HCT116 (cell line): ENCODE data around the gene LINGO3. TPM values are rescaled to one million over a fixed set of nuclear protein-coding genes. Genes with fewer than 3 reads are reported as not detected.

Experiments used
- ATAC-seq: fragments of 200-7000 bp; cut with Tn5 transposase; 2 replicates; pipeline ENCODE4 v1.9.1; 2020; ENCODE audit warnings: mild to moderate bottlenecking, moderate library complexity
- BruUV-seq: library from RNA; stranded (reverse); fragments of 400-500 nt; replicated peaks from 2 replicates; lab custom pipeline; 2021; lab: Mats Ljungman, UMichigan
- CTCF ChIA-PET: fragments of 300-600 bp; sonication (Branson Sonifier 250); formaldehyde crosslinking; loops from one replicate; lab custom pipeline; 2021; ENCODE audit warnings: antibody characterized with exemption; lab: Charles Lee
- POLR2A ChIA-PET: fragments of 300-600, 350-600 bp; sonication (Branson Sonifier 250); formaldehyde crosslinking; loops from one replicate; lab custom pipeline; 2021; ENCODE audit warnings: antibody characterized with exemption; lab: Charles Lee
- RAD21 ChIA-PET, 2 experiments: fragments of 300-600 bp; sonication (Branson Sonifier 250); formaldehyde crosslinking; loops; one replicate each; lab custom pipeline; 2023; ENCODE audit warnings: low total read pairs in 2 of 2; ENCODE audit not compliant: uncharacterized antibody in 2 of 2, unreplicated experiment in 2 of 2, low non-redundant PET in 1 of 2; lab: Charles Lee
- DNase-seq: peaks from one replicate; pipeline ENCODE4 v3.0.0-alpha.2; 2010; ENCODE audit warnings: low read depth, low spot score
- H2AFZ ChIP-seq: fragments of 200-600 bp; shearing (Covaris generic), sonication (generic); 2 replicates; pipeline ENCODE4 v1.6.1; 2017; ENCODE audit warnings: low read depth, mixed run types, mixed read lengths, antibody characterized with exemption, low read length; ENCODE audit not compliant: poor library complexity, severe bottlenecking
- H3K27ac ChIP-seq: 2 replicates; pipeline ENCODE4 v1.5.1; 2012; ENCODE audit warnings: low read depth, low read length
- H3K27me3 ChIP-seq: fragments of 200-600 bp; sonication (generic); 2 replicates; pipeline ENCODE4 v1.6.1; 2016; ENCODE audit warnings: mixed run types, low read length, mixed read lengths; ENCODE audit not compliant: insufficient read depth
- H3K36me3 ChIP-seq, 2 experiments: fragments of 200-500 bp in 1 of 2; fragments of 200-600 bp in 1 of 2; sonication (Bioruptor generic) in 1 of 2; sonication (generic) in 1 of 2; 2 replicates each; pipeline versions ENCODE4 v1.5.1 to v1.6.1; 2014 to 2016; ENCODE audit warnings: low read length in 2 of 2, inconsistent platforms in 1 of 2, mixed read lengths in 1 of 2, mixed run types in 1 of 2; ENCODE audit not compliant: insufficient read depth in 2 of 2, control insufficient read depth in 1 of 2
- H3K4me1 ChIP-seq, 2 experiments: fragments of 200-600 bp in 1 of 2; sonication (generic) in 1 of 2; 2 replicates each; pipeline versions ENCODE4 v1.5.1 to v1.6.1; 2012 to 2017; ENCODE audit warnings: low read length in 2 of 2, inconsistent platforms in 1 of 2, mild to moderate bottlenecking in 1 of 2, mixed read lengths in 1 of 2, mixed run types in 1 of 2, moderate library complexity in 1 of 2; ENCODE audit not compliant: insufficient read depth in 2 of 2, control insufficient read depth in 1 of 2
- H3K4me2 ChIP-seq: fragments of 200-600 bp; sonication (generic); 2 replicates; pipeline ENCODE4 v1.6.1; 2017; ENCODE audit warnings: mixed run types, low read length, mixed read lengths
- H3K4me3 ChIP-seq, 2 experiments: fragments of 200-600 bp in 1 of 2; sonication (generic) in 1 of 2; replicated peaks in 1 of 2; 2 replicates each; pipeline ENCODE4 v1.5.1; 2011 to 2016; ENCODE audit warnings: low read length in 2 of 2, control low read depth in 1 of 2, low read depth in 1 of 2, mild to moderate bottlenecking in 1 of 2, mixed read lengths in 1 of 2, mixed run types in 1 of 2
- H3K79me2 ChIP-seq: fragments of 200-600 bp; sonication (generic); 2 replicates; pipeline ENCODE4 v1.6.1; 2017; ENCODE audit warnings: mild to moderate bottlenecking, mixed run types, low read length, moderate library complexity, mixed read lengths; ENCODE audit not compliant: insufficient read depth
- H3K9ac ChIP-seq: fragments of 200-600 bp; sonication (generic); 2 replicates; pipeline ENCODE4 v1.6.1; 2016; ENCODE audit warnings: low read length, mixed read lengths
- H3K9me2 ChIP-seq: fragments of 200-600 bp; sonication (generic), shearing (Covaris generic); 2 replicates; pipeline ENCODE4 v1.6.1; 2017; ENCODE audit warnings: mixed run types, mild to moderate bottlenecking, moderate library complexity; ENCODE audit not compliant: insufficient read depth
- H3K9me3 ChIP-seq, 2 experiments: fragments of 200-500 bp in 1 of 2; fragments of 200-600 bp in 1 of 2; sonication (Bioruptor generic) in 1 of 2; sonication (generic) in 1 of 2; 2 replicates each; pipeline ENCODE4 v1.6.1; 2014 to 2017; ENCODE audit warnings: low read length in 2 of 2, mixed read lengths in 2 of 2, inconsistent platforms in 1 of 2, low read depth in 1 of 2, mild to moderate bottlenecking in 1 of 2, mixed run types in 1 of 2, moderate library complexity in 1 of 2; ENCODE audit not compliant: control insufficient read depth in 1 of 2, insufficient read depth in 1 of 2
- H4K20me1 ChIP-seq: fragments of 200-600 bp; sonication (generic), shearing (Covaris generic); 2 replicates; pipeline ENCODE4 v1.6.1; 2017; ENCODE audit warnings: mixed run types, mild to moderate bottlenecking, moderate library complexity; ENCODE audit not compliant: insufficient read depth
- CBX3 ChIP-seq: IDR thresholded peaks from 2 replicates; pipeline ENCODE4 v1.6.1; 2012; ENCODE audit warnings: low read depth
- CEBPB ChIP-seq: IDR thresholded peaks from 2 replicates; pipeline ENCODE4 v1.6.1; 2012; ENCODE audit warnings: low read depth
- EZH2phosphoT487 ChIP-seq: fragments of 200-600 bp; IDR thresholded peaks from 2 replicates; pipeline ENCODE4 v1.6.1; 2018; ENCODE audit warnings: antibody characterized with exemption, borderline replicate concordance
- POLR2A ChIP-seq: IDR thresholded peaks from 2 replicates; pipeline ENCODE4 v1.7.0; 2011; ENCODE audit warnings: borderline replicate concordance; ENCODE audit not compliant: insufficient read depth, insufficient read length; ENCODE audit errors: extremely low read depth
- POLR2AphosphoS5 ChIP-seq: IDR thresholded peaks from 2 replicates; pipeline ENCODE4 v1.6.1; 2011; ENCODE audit warnings: mild to moderate bottlenecking, low read depth, low read length, moderate library complexity
- RAD21 ChIP-seq: IDR thresholded peaks from 2 replicates; pipeline ENCODE4 v1.6.1; 2012; ENCODE audit warnings: low read depth, mild to moderate bottlenecking
- SP1 ChIP-seq: IDR thresholded peaks from 2 replicates; pipeline ENCODE4 v1.6.1; 2012; ENCODE audit warnings: low read depth
- SRF ChIP-seq: IDR thresholded peaks from 2 replicates; pipeline ENCODE4 v1.6.1; 2012; ENCODE audit warnings: low read depth
- ZNF274 ChIP-seq: fragments of 200-500 bp; sonication (Bioruptor generic); IDR thresholded peaks from 2 replicates; pipeline ENCODE4 v1.6.1; 2014; ENCODE audit warnings: mild to moderate bottlenecking, low read depth, low read length, inconsistent platforms
- intact Hi-C: fragments of 100-400 bp; cut with micrococcal nuclease; formaldehyde crosslinking; loops from 2 replicates; pipeline ENCODE4 v1.10.0; 2022
- total RNA-seq: library from RNA; stranded (reverse); gene quantifications from one replicate; pipeline ENCODE4 v1.2.1, GENCODE V29; 2021; ENCODE audit not compliant: unreplicated experiment
- TF ChIP-seq, protein P1 (sequence below): IDR thresholded peaks from 2 replicates; pipeline ENCODE4 v1.6.1; 2012
- TF ChIP-seq, protein P2 (sequence below): IDR thresholded peaks from 2 replicates; pipeline ENCODE4 v1.6.1; 2012; ENCODE audit warnings: low read depth
- TF ChIP-seq, protein P3 (sequence below), 3 experiments: fragments of 200-600 bp in 1 of 3; sonication (generic) in 1 of 3; IDR thresholded peaks in 2 of 3; conservative IDR thresholded peaks in 1 of 3; 2 replicates each; pipeline ENCODE4 v1.5.1; 2012 to 2017; ENCODE audit warnings: low read depth in 2 of 3, low read length in 2 of 3, antibody characterized with exemption in 1 of 3, borderline replicate concordance in 1 of 3, control low read depth in 1 of 3, mild to moderate bottlenecking in 1 of 3, mixed read lengths in 1 of 3, mixed run types in 1 of 3, moderate library complexity in 1 of 3; ENCODE audit not compliant: insufficient read depth in 1 of 3
- TF ChIP-seq, protein P4 (sequence below): IDR thresholded peaks from 2 replicates; pipeline ENCODE4 v1.6.1; 2012

Gene LINGO3
- total RNA-seq, 1 experiment from 2014 or later: not detected

DNA sequence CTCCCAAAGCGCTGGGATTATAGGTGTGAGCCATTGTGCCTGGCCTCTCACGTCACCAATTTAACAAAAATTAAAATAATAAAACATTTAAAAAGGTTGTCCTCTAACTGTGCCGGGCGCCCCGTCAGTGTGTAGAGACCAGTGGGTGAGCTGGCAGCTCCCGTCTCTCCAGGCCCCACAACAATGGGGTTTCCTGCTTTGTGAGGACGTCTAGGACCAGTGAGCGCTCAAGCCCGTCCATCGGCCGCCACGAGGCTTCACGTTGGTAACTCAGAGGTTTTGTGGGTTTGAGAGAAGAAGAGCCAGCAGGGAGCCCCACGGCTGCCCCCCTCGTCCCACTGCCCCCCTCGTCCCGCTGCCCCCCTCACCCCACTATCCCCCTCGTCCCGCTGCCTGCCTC is 15.8 kb upstream of the LINGO3 start:
- no peaks in the 10 kb centered on the region for H3K9me2 ChIP-seq
- RAD21 ChIA-PET: no interaction called here
- no TSS peak for BruUV-seq
- no peaks in the 10 kb centered on the region for H4K20me1 ChIP-seq
- H3K79me2 ChIP-seq: peaks cover 36% of the 10 kb centered on the region
- H3K27ac ChIP-seq: no peak overlapping the region
- DNase-seq (no peak), ATAC-seq (no peak)
- H3K4me3 ChIP-seq: no peak overlapping the region
- H3K4me2 ChIP-seq: no peak overlapping the region
- POLR2A ChIA-PET: no interaction called here
- TF ChIP-seq POLR2AphosphoS5 (no peak), CEBPB (no peak), ZNF274 (no peak), RAD21 (no peak), CBX3 (no peak), EZH2phosphoT487 (no peak), SP1 (no peak), SRF (no peak), POLR2A (no peak)
- TF ChIP-seq, protein P1, sequence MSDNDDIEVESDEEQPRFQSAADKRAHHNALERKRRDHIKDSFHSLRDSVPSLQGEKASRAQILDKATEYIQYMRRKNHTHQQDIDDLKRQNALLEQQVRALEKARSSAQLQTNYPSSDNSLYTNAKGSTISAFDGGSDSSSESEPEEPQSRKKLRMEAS: no peak
- TF ChIP-seq, protein P2, sequence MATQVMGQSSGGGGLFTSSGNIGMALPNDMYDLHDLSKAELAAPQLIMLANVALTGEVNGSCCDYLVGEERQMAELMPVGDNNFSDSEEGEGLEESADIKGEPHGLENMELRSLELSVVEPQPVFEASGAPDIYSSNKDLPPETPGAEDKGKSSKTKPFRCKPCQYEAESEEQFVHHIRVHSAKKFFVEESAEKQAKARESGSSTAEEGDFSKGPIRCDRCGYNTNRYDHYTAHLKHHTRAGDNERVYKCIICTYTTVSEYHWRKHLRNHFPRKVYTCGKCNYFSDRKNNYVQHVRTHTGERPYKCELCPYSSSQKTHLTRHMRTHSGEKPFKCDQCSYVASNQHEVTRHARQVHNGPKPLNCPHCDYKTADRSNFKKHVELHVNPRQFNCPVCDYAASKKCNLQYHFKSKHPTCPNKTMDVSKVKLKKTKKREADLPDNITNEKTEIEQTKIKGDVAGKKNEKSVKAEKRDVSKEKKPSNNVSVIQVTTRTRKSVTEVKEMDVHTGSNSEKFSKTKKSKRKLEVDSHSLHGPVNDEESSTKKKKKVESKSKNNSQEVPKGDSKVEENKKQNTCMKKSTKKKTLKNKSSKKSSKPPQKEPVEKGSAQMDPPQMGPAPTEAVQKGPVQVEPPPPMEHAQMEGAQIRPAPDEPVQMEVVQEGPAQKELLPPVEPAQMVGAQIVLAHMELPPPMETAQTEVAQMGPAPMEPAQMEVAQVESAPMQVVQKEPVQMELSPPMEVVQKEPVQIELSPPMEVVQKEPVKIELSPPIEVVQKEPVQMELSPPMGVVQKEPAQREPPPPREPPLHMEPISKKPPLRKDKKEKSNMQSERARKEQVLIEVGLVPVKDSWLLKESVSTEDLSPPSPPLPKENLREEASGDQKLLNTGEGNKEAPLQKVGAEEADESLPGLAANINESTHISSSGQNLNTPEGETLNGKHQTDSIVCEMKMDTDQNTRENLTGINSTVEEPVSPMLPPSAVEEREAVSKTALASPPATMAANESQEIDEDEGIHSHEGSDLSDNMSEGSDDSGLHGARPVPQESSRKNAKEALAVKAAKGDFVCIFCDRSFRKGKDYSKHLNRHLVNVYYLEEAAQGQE: no peak
- TF ChIP-seq, protein P3, sequence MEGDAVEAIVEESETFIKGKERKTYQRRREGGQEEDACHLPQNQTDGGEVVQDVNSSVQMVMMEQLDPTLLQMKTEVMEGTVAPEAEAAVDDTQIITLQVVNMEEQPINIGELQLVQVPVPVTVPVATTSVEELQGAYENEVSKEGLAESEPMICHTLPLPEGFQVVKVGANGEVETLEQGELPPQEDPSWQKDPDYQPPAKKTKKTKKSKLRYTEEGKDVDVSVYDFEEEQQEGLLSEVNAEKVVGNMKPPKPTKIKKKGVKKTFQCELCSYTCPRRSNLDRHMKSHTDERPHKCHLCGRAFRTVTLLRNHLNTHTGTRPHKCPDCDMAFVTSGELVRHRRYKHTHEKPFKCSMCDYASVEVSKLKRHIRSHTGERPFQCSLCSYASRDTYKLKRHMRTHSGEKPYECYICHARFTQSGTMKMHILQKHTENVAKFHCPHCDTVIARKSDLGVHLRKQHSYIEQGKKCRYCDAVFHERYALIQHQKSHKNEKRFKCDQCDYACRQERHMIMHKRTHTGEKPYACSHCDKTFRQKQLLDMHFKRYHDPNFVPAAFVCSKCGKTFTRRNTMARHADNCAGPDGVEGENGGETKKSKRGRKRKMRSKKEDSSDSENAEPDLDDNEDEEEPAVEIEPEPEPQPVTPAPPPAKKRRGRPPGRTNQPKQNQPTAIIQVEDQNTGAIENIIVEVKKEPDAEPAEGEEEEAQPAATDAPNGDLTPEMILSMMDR (IDR thresholded peaks at IDR 0.05 in 2 of 3, conservative IDR thresholded peaks at IDR 0.05 in 1 of 3; ENCODE audit: borderline replicate concordance in 1 of 3, insufficient read depth in 1 of 3, low read depth in 2 of 3, low read length in 2 of 3): no peak
- TF ChIP-seq, protein P4, sequence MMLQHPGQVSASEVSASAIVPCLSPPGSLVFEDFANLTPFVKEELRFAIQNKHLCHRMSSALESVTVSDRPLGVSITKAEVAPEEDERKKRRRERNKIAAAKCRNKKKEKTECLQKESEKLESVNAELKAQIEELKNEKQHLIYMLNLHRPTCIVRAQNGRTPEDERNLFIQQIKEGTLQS: no peak
- TF ChIP-seq, all 23 proteins: peak for 0
- Histone ChIP-seq H3K9me3 (no peaks in the 10 kb centered on the region), H3K36me3 (peaks cover 5 to 6% of the 10 kb centered on the region in 2 experiments; a peak in 2 of 4 replicates), H2AFZ (no peak overlapping the region), H3K27me3 (no peaks in the 10 kb centered on the region), H3K9ac (no peak overlapping the region), H3K4me1 (peaks cover 9% of the 10 kb centered on the region in 2 experiments; a peak in 3 of 4 replicates)
- intact Hi-C loops: no loop called here
- CTCF ChIA-PET: no interaction called here
